SK-N-SH (cell line): ENCODE results near the gene SAMD1. TPM values are rescaled to one million over a fixed set of nuclear protein-coding genes. Genes with fewer than 3 reads are reported as not detected.

Experiments used
- CTCF ChIA-PET: fragments of 300-600, 350-600 bp; formaldehyde crosslinking; extraction: SDS; loops from one replicate; lab custom pipeline; 2021; lab: Yijun Ruan, JAX
- POLR2A ChIA-PET: fragments of 350-600 bp; sonication (Branson Sonifier 250); formaldehyde crosslinking; extraction: SDS; loops from one replicate; lab custom pipeline; 2020; ENCODE audit warnings: antibody characterized with exemption, inconsistent platforms; lab: Yijun Ruan, JAX
- DNase-seq: peaks from one replicate; pipeline ENCODE4 v3.0.0; 2012
- H2AFZ ChIP-seq: fragments of 200-600 bp; sonication (generic); 2 replicates; pipeline ENCODE4 v1.8.1; 2016; ENCODE audit warnings: antibody characterized with exemption, mild to moderate bottlenecking, low read depth
- H3F3A ChIP-seq: fragments of 200-600 bp; sonication (generic); replicated peaks from 2 replicates; pipeline ENCODE3; 2016; ENCODE audit warnings: antibody characterized with exemption, mild to moderate bottlenecking; ENCODE audit not compliant: insufficient read depth
- H3K27ac ChIP-seq, 2 experiments: fragments of 200-500 bp in 1 of 2; fragments of 200-600 bp in 1 of 2; sonication (Bioruptor generic) in 1 of 2; sonication (generic), shearing (Covaris generic) in 1 of 2; 2 replicates each; pipeline versions ENCODE4 v1.5.1 to v1.6.1; 2014 to 2016; ENCODE audit warnings: low read depth in 2 of 2, inconsistent platforms in 1 of 2, low read length in 1 of 2, mild to moderate bottlenecking in 1 of 2, mixed read lengths in 1 of 2
- H3K27me3 ChIP-seq: fragments of 200-600 bp; sonication (generic), shearing (Covaris generic); 2 replicates; pipeline ENCODE4 v1.6.1; 2016; ENCODE audit warnings: mixed run types; ENCODE audit not compliant: insufficient read depth
- H3K36me3 ChIP-seq, 2 experiments: fragments of 200-500 bp in 1 of 2; fragments of 200-600 bp in 1 of 2; sonication (Bioruptor generic) in 1 of 2; sonication (generic) in 1 of 2; replicated peaks in 1 of 2; 2 replicates each; pipeline versions ENCODE3 to v1.5.1; 2014 to 2016; ENCODE audit warnings: low read length in 1 of 2, mild to moderate bottlenecking in 1 of 2; ENCODE audit not compliant: insufficient read depth in 2 of 2, control insufficient read depth in 1 of 2
- H3K4me1 ChIP-seq, 2 experiments: fragments of 200-500 bp in 1 of 2; fragments of 200-600 bp in 1 of 2; sonication (Bioruptor generic) in 1 of 2; sonication (generic), shearing (Covaris generic) in 1 of 2; 2 replicates each; pipeline versions ENCODE4 v1.5.1 to v1.6.1; 2014 to 2016; ENCODE audit warnings: low read depth in 1 of 2, low read length in 1 of 2, mixed run types in 1 of 2; ENCODE audit not compliant: insufficient read depth in 2 of 2, control insufficient read depth in 1 of 2
- H3K4me2 ChIP-seq: fragments of 200-600 bp; sonication (generic), shearing (Covaris generic); 2 replicates; pipeline ENCODE4 v1.6.1; 2017; ENCODE audit warnings: mixed run types
- H3K4me3 ChIP-seq, 2 experiments: fragments of 200-500 bp in 1 of 2; fragments of 200-600 bp in 1 of 2; sonication (Bioruptor generic) in 1 of 2; sonication (generic), shearing (Covaris generic) in 1 of 2; 2 replicates each; pipeline versions ENCODE4 v1.5.1 to v1.8.1; 2014 to 2016; ENCODE audit warnings: low read depth in 2 of 2, inconsistent platforms in 1 of 2, low read length in 1 of 2, mild to moderate bottlenecking in 1 of 2, mixed read lengths in 1 of 2, moderate library complexity in 1 of 2
- H3K79me2 ChIP-seq: fragments of 200-600 bp; sonication (generic); 2 replicates; pipeline ENCODE4 v1.8.1; 2017; ENCODE audit warnings: mild to moderate bottlenecking; ENCODE audit not compliant: insufficient read depth
- H3K9ac ChIP-seq: fragments of 200-600 bp; sonication (generic); 2 replicates; pipeline ENCODE4 v1.6.1; 2017; ENCODE audit warnings: mixed run types
- H3K9me2 ChIP-seq: fragments of 200-600 bp; sonication (generic); 2 replicates; pipeline ENCODE4 v1.6.1; 2017; ENCODE audit warnings: mixed run types
- H3K9me3 ChIP-seq: fragments of 200-600 bp; sonication (generic); 2 replicates; pipeline ENCODE4 v1.6.1; 2017; ENCODE audit warnings: mixed run types, mild to moderate bottlenecking, moderate library complexity
- H4K20me1 ChIP-seq: fragments of 200-600 bp; sonication (generic); 2 replicates; pipeline ENCODE4 v1.6.1; 2017; ENCODE audit warnings: mild to moderate bottlenecking, mixed run types; ENCODE audit not compliant: insufficient read depth
- CHD2 ChIP-seq: fragments of 150-350 bp; IDR thresholded peaks from 2 replicates; pipeline ENCODE4 v1.6.1; 2018; ENCODE audit warnings: low read length; ENCODE audit not compliant: partially characterized antibody
- ELF1 ChIP-seq: IDR thresholded peaks from 2 replicates; pipeline ENCODE4 v1.4.0; 2012
- EP300 ChIP-seq, 2 experiments: IDR thresholded peaks; 2 replicates each; pipeline versions ENCODE4 v1.4.0 to v1.6.1; 2012; ENCODE audit warnings: borderline replicate concordance in 1 of 2, low read depth in 1 of 2, low read length in 1 of 2
- GATA2 ChIP-seq: sonication (generic); formaldehyde crosslinking; IDR thresholded peaks from 2 replicates; pipeline ENCODE4 v1.5.0; 2020; ENCODE audit warnings: mild to moderate bottlenecking, missing genetic modification reagents
- MXI1 ChIP-seq: IDR thresholded peaks from 2 replicates; pipeline ENCODE4 v1.6.1; 2012; ENCODE audit warnings: mild to moderate bottlenecking, low read depth, low read length, improper control_type of control experiment
- RCOR1 ChIP-seq: fragments of 150-350 bp; IDR thresholded peaks from 2 replicates; pipeline ENCODE4 v1.6.1; 2017; ENCODE audit warnings: antibody characterized with exemption, low read length
- RFX5 ChIP-seq: IDR thresholded peaks from 2 replicates; pipeline ENCODE4 v1.6.1; 2012; ENCODE audit warnings: mild to moderate bottlenecking, improper control_type of control experiment, low read length
- RXRA ChIP-seq: IDR thresholded peaks from 2 replicates; pipeline ENCODE4 v1.4.0; 2012; ENCODE audit warnings: low read depth, mild to moderate bottlenecking, borderline replicate concordance
- SIN3A ChIP-seq: IDR thresholded peaks from 2 replicates; pipeline ENCODE4 v1.6.1; 2012; ENCODE audit warnings: low read depth, mild to moderate bottlenecking, low read length, moderate library complexity, borderline replicate concordance
- SMC3 ChIP-seq: IDR thresholded peaks from 2 replicates; pipeline ENCODE4 v1.6.1; 2012; ENCODE audit warnings: low read depth, low read length, improper control_type of control experiment
- TCF12 ChIP-seq: IDR thresholded peaks from 2 replicates; pipeline ENCODE4 v1.4.0; 2012
- TEAD4 ChIP-seq: IDR thresholded peaks from 2 replicates; pipeline ENCODE4 v1.4.0; 2012; ENCODE audit warnings: mild to moderate bottlenecking, borderline replicate concordance; ENCODE audit not compliant: insufficient read depth
- whole genome bisulfite sequencing: methylation state at CpG from one replicate; pipeline ENCODE4 v1.1.6; 2017; ENCODE audit warnings: low lambda C conversion rate; 5-methylcytosine and 5-hydroxymethylcytosine counted together
- polyA plus RNA-seq, 3 experiments: library from polyadenylated mRNA; depleted of rRNA; stranded (reverse); fragments of >200 nt; gene quantifications; 2 replicates each; pipeline ENCODE4 v1.2.3, GENCODE V29; 2012
- TF ChIP-seq, protein P1 (sequence below): IDR thresholded peaks from 2 replicates; pipeline ENCODE4 v1.6.1; 2012; ENCODE audit warnings: mild to moderate bottlenecking, low read depth, low read length, moderate library complexity
- TF ChIP-seq, protein P2 (sequence below): fragments of 150-350 bp; IDR thresholded peaks from 2 replicates; pipeline ENCODE4 v1.6.1; 2017; ENCODE audit warnings: antibody characterized with exemption, low read length, low read depth, borderline replicate concordance
- TF ChIP-seq, protein P3 (sequence below): IDR thresholded peaks from 2 replicates; pipeline ENCODE4 v1.4.0; 2012; ENCODE audit warnings: low read depth
- TF ChIP-seq, protein P4 (sequence below): IDR thresholded peaks from 2 replicates; pipeline ENCODE4 v1.4.0; 2012; ENCODE audit warnings: low read depth, borderline replicate concordance

The SAMD1 gene
- polyA plus RNA-seq, 1 of the 3 experiments (the other 2 are of a cell fraction), result 19.0 TPM

DNA sequence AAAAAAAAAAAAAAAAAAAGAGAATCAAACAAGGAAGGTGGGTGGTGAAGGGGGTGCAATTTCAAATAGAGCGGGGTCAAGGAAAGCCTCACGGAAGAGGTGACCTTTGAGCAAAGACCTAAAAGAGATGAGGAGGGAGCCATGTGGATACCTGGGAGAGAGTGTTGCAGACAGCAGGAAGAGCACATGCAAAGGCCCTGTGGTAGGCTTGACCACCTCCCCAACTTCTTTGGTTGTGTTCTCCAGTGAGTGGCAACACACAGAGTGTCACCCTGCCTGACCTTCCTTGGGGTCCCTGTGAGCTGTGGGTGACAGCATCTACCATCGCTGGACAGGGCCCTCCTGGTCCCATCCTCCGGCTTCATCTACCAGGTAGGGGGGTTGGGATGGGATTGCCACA, 40.0 kb downstream of the SAMD1 start:
- 96% methylated on average over 4 of the region's 4 CpGs for WGBS
- no peak overlapping the region for H2AFZ ChIP-seq
- no peaks in the 10 kb centered on the region for H3K79me2 ChIP-seq
- no peaks in the 10 kb centered on the region for H4K20me1 ChIP-seq
- H3K27ac ChIP-seq, result no peak overlapping the region
- DNase-seq, result no peak
- H3K4me3 ChIP-seq, result no peak overlapping the region
- no peaks in the 10 kb centered on the region for H3K9me3 ChIP-seq
- H3K36me3 ChIP-seq, result no peaks in the 10 kb centered on the region
- POLR2A ChIA-PET, result interaction anchor here (0.7 kb wide), 1 partner anchor 27 kb away, joined by 6 read pairs; no protein-coding TSS in a partner anchor
- TF ChIP-seq TCF12, result no peak
- no peak for TF ChIP-seq SIN3A
- TF ChIP-seq, protein P1, sequence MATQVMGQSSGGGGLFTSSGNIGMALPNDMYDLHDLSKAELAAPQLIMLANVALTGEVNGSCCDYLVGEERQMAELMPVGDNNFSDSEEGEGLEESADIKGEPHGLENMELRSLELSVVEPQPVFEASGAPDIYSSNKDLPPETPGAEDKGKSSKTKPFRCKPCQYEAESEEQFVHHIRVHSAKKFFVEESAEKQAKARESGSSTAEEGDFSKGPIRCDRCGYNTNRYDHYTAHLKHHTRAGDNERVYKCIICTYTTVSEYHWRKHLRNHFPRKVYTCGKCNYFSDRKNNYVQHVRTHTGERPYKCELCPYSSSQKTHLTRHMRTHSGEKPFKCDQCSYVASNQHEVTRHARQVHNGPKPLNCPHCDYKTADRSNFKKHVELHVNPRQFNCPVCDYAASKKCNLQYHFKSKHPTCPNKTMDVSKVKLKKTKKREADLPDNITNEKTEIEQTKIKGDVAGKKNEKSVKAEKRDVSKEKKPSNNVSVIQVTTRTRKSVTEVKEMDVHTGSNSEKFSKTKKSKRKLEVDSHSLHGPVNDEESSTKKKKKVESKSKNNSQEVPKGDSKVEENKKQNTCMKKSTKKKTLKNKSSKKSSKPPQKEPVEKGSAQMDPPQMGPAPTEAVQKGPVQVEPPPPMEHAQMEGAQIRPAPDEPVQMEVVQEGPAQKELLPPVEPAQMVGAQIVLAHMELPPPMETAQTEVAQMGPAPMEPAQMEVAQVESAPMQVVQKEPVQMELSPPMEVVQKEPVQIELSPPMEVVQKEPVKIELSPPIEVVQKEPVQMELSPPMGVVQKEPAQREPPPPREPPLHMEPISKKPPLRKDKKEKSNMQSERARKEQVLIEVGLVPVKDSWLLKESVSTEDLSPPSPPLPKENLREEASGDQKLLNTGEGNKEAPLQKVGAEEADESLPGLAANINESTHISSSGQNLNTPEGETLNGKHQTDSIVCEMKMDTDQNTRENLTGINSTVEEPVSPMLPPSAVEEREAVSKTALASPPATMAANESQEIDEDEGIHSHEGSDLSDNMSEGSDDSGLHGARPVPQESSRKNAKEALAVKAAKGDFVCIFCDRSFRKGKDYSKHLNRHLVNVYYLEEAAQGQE, result no peak
- TF ChIP-seq RFX5, result no peak
- TF ChIP-seq SMC3, result no peak
- TF ChIP-seq CHD2, result no peak
- no peak for TF ChIP-seq RCOR1
- TF ChIP-seq GATA2 (CRISPR knock-in tag), result no peak
- TF ChIP-seq RXRA, result no peak
- TF ChIP-seq, protein P2, sequence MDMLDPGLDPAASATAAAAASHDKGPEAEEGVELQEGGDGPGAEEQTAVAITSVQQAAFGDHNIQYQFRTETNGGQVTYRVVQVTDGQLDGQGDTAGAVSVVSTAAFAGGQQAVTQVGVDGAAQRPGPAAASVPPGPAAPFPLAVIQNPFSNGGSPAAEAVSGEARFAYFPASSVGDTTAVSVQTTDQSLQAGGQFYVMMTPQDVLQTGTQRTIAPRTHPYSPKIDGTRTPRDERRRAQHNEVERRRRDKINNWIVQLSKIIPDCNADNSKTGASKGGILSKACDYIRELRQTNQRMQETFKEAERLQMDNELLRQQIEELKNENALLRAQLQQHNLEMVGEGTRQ, result no peak
- TF ChIP-seq EP300 (IDR thresholded peaks at IDR 0.05; ENCODE audit: borderline replicate concordance in 1 of 2, low read depth in 1 of 2, low read length in 1 of 2), result no peak
- no peak for TF ChIP-seq MXI1
- no peak for TF ChIP-seq TEAD4
- TF ChIP-seq, protein P3, sequence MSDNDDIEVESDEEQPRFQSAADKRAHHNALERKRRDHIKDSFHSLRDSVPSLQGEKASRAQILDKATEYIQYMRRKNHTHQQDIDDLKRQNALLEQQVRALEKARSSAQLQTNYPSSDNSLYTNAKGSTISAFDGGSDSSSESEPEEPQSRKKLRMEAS, result no peak
- TF ChIP-seq, protein P4, sequence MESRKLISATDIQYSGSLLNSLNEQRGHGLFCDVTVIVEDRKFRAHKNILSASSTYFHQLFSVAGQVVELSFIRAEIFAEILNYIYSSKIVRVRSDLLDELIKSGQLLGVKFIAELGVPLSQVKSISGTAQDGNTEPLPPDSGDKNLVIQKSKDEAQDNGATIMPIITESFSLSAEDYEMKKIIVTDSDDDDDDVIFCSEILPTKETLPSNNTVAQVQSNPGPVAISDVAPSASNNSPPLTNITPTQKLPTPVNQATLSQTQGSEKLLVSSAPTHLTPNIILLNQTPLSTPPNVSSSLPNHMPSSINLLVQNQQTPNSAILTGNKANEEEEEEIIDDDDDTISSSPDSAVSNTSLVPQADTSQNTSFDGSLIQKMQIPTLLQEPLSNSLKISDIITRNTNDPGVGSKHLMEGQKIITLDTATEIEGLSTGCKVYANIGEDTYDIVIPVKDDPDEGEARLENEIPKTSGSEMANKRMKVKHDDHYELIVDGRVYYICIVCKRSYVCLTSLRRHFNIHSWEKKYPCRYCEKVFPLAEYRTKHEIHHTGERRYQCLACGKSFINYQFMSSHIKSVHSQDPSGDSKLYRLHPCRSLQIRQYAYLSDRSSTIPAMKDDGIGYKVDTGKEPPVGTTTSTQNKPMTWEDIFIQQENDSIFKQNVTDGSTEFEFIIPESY, result no peak
- no peak for TF ChIP-seq ELF1
- no peak overlapping the region for H3K9ac ChIP-seq
- no peaks in the 10 kb centered on the region for H3F3A ChIP-seq
- H3K27me3 ChIP-seq, result no peaks in the 10 kb centered on the region
- CTCF ChIA-PET, result interaction anchor here (1.2 to 4.5 kb wide), 4 partner anchors 9 to 25 kb away, joined by 4 to 34 read pairs (median 4); no protein-coding TSS in a partner anchor
- H3K4me2 ChIP-seq, result no peak overlapping the region
- no peaks in the 10 kb centered on the region for H3K4me1 ChIP-seq
- no peaks in the 10 kb centered on the region for H3K9me2 ChIP-seq
